Inflammatory macrophage treated with lipopolysaccharide for 4 hours (primary cell): ENCODE results near the gene KCNS1.
A peak's percentile ranks its signal among the peaks of the same experiment; 100 is the strongest.
"Not testable (repeated sequence)": the region's sequence is repeated elsewhere in the genome, so short reads cannot be mapped to it uniquely, and the experiment has no call there.

ENCODE experiments used
- DNase-seq: peaks from one replicate; pipeline ENCODE4 v3.0.0-alpha.2; 2020

Gene KCNS1

DNA sequence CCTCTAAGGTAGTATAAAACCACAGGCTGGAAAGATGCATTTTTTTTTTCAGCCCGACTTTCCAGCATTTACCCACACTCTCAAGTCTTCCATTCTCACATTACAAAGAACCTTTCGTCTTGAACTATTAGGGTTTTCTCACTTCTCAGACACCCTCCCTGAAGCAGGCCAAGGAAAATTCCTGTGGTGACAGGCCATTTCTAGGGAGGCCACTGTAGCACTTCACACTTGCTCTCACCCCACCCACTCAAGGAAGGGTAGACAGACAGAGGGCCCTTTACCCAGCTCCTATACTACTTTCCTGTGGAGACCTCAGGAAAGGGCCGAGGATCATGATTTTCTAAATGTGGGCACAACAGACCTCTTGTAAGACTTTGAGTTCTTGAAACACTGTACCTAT lies 27.7 kb downstream of the KCNS1 start:
- DNase-seq, result no peak

GRCh38 chr20:45072066-45072465 lies 28.9 kb downstream of the KCNS1 start:
- peak; percentile 36 for DNase-seq

DNA sequence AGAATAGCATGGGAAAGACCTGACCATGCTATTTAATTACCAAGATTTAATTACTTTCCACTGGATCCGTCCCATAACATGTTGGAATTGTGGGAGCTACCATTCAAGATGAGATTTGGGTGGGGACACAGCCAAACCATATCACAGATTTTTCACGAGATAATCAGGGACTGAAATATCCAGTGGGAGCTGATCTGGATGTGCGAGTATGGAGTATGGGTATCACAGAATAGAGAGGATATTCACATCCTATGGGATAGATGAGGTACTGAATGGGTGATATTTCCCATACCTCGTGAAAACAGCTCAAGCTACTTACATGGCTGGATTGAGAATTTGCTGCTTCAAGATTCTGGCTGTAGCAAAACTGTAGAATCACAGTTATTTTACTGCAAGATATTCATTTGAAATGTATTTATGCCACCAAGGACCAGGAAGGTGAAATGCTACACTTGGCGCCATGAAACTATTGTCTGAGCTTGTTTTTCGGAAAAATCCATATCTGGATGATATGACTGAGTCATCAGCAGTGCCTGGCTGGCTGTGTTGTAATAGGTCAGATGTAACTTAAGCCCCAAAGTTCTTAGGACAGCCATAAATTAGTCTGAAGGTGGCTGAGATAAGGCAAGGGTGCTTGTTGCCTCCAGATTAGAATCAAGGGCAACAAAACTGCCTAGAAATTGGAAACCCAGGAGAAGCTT lies 29.8 kb downstream of the KCNS1 start:
- no peak for DNase-seq

GRCh38 chr20:45069261-45069660 lies 31.7 kb downstream of the KCNS1 start:
- no peak for DNase-seq

- no peak for DNase-seq
Observed at GRCh38 chr20:45067558-45067957, 33.4 kb downstream of the KCNS1 start.

DNA sequence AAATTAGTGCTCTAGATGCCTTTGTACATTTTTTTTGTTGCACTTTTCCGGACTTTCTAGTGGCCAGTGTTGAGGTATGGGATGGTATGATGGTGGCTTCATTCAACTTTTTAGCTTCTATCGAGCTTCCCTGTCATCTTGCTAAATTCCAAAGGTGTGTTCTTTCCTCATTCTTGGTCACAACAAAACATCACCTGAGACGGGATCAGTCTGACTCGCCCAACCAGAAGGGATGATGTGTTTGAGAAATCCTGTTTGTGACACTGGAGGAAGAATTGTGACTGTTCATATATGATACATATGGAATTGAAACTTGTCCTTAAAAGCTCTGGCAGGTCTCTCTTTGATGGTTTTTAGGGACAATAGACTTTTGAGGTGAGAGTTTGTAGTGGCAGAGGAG lies 33.8 kb downstream of the KCNS1 start:
- DNase-seq, result no peak

GRCh38 chr20:45066372-45066771 lies 34.6 kb downstream of the KCNS1 start:
- DNase-seq, result no peak

DNA sequence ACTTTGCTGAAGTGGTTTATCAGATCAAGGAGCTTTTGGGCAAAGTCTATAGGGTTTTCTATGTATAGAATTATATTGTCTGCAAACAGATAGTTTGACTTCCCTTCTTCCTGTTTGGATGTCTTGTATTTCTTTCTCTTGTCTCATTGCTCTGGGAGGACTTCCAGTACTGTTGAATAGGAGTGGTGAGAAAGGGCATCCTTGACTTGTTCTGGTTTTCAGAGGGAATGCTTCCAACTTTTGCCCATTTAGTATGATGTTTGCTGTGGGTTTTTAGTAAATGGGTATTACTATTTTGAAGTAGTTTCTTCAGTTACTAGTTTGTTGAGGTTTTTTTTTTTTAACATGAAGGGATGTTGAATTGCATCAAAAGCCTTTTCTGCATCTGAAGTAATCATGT lies 36.1 kb downstream of the KCNS1 start:
- DNase-seq, result no peak

DNA sequence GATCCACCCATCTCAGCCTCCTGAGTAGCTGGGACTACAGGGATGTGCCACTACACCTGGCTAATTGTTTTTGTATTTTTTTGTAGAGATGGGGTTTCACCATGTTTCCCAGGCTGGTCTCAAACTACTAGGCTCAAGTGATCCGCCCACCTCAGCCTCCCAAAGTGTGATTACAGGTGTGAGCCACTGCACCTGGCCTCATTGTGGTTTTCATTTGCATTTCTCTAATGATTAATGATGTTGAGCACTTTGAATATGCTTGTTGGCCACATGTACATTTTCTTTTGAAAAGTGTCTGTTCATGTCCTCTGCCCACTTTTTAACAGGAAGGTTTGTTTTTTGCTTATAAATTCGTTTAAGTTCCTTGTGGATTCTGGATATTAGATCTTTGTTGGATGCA lies 37.8 kb downstream of the KCNS1 start:
- not testable (repeated sequence) for DNase-seq

DNA sequence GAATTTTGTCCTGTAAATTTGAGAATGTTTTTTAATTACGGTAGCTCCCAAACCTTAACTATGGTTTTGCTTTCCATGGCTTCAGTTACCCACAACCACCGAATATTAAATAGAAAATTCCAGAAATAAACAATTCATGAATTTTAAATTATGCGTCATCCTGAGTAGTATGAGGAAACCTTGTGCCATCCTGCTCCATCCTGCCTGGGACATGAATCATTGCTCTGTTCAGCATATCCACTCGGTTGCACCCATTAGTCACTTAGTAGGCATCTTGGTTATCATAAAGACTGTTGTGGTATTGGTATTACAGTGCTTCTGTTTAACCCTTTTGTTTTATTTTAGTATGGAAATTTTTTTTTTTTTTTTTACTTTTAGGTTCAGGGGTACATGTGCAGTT lies 39.7 kb downstream of the KCNS1 start:
- peak; percentile 5 for DNase-seq

- no peak for DNase-seq
Observed at GRCh38 chr20:45060294-45060693, 40.6 kb downstream of the KCNS1 start.

- DNase-seq, result no peak
Observed at GRCh38 chr20:45059022-45059728, 41.8 kb downstream of the KCNS1 start.

DNA sequence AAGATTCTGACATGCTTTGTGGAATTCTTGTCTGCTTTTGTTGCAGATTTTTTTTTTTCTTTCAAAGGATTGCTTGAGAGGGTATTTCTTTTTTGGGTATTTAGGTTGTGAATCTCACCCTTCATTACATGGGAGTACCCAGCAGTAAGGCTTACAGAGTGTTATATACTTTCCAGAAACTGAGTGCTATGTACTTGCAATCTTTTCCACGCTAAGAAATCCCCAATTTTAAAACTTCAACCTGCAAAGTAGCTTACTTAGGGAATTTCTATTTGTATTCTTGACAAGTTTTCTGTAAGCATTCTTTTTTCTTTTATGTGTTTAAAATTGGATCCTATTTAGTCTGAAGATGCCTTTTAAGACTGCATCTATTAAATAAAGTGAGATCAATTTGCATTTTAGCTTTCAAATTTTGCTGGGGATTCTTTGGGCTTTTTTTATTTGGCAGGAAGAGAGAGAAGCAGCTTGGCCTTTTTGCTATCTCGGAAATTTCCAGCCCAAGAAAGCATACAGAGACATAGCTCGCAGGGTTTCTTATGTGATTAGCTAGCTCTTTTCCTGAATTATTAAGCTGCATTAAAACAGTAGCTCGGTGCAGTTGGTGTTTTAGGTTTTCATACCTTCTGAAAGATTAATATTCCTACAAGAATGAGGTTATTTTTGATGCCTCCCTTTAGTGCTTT lies 42.6 kb downstream of the KCNS1 start:
- DNase-seq, result no peak

- DNase-seq, result no peak
Observed at GRCh38 chr20:45056473-45057173, 44.3 kb downstream of the KCNS1 start.

- no peak for DNase-seq
Observed at GRCh38 chr20:45055056-45055455, 45.9 kb downstream of the KCNS1 start.

DNA sequence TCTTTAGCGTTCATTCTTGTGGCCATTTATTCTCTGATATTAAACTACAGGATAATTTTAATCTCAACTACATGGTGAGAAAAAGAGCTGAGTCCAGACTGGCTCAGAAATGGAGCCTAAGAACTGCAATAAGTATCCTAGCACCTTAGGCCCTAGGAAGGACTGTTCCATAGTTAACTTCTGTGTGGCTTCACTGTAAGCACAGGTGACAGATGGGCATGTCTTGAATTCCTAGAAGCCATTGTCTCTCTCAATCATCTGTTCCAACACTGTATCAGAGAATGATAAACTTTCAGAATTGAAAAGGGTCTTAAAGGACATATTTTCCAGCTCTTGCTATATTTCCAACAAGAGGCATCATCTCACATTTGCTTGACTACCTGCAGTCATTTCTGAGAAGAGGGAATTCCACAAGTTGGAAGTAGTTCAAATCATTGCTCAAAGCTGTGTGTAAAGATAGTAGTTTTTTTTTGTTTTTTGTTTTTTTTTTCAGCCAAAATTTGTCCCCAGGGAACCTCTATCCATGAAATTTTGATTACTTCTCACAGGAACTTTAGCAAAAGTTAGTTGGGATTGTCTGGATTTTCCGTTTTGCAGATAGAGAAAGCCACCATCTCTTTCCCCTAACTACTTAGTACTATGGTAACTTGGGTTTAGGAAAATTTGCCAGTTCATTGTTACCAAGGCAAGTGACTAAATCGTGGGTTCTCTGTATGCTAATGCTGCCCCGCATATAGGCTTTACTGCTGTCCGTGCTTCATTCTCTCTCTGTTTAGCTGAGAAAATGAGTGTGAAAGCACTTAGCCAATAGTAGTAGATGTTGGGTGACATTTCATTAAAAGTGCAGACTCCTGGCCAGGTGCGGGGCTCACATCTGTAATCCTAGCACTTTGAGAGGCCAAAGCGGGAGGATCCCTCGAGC lies 47.2 kb downstream of the KCNS1 start:
- DNase-seq, result no peak

DNA sequence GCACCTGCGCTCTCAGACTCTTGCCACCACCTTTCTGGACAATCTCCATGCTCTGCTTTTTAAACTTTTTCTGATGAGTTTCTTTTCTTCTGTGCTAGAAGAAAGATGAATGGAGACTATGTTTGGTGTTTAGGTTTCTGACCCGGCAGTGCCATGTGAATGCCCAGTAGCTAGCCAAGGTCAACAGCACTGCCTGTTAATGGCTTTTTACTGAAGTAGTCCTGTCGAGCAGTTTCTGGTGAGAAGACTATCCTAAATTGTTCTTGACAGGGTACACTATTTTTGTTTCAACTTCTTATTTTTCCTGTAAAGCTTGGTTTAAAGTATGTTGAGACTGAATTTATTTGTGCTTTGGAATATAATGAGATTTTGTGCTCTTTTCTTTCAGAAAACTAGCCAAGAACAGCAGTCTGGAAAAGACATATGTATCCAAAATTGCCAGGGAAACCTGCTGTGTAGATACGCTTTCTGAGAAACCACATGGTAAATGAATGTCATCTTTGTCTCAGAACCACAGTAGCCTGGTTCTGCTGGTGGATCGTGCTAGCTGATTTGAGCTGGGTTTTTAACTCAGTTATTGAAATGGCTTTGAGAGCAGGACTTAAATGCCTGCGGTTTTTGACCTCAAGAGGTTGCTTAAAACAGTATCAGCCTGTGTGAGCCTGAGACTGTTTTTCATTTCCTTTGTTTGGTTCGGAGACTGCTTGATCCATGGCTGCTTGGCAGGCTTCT lies 48.1 kb downstream of the KCNS1 start:
- DNase-seq, result no peak

- DNase-seq, result no peak
Observed at GRCh38 chr20:45051204-45052060, 49.5 kb downstream of the KCNS1 start.

DNA sequence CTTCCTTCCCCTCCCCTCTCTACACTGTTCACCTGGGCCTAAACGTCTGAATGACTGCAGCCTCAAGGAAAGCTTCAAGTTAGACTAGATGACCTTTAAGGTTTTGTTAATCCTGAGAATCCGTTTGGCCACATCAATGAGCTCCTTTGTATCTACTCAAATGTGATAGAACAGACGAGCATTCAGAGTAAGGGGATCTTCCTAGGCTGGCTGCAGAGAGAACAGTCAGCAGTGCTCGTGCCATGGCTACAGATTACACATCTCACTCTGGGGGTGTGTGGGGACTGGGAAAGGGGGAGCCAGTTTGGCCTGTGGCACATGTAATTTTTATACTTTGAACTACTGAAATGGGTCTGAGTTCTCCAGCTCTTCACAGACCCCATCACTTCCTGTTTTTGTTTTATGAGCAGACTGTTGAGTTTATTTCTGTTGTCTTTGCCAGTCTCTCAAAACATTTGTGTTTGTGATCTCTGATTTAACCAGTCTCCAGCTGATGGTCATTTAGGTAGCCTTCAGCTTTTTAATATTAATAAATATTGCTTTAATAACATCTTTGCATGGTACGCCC lies 50.9 kb downstream of the KCNS1 start:
- no peak for DNase-seq

DNA sequence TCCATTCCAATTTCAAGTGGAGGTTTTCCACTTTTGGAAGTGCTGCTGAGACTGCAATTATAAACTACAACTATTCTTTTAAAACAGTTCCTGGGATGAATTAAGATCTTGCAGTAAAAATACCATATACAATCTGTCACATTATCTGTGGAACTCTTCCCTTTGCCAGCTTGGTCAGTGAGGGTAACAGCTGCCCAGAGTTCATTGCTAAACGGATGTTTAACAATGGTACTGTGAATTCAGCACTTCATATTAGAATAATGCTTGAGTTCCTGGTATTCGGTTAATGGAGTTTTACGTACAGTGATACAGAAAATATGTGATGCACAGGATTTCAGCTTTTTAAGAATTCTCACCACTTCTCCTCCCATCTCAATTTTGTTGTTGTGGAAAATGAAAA lies 51.5 kb downstream of the KCNS1 start:
- DNase-seq, result no peak
